Measurements from ENCODE around the gene GNRH2. TPM values are rescaled to one million over a fixed set of nuclear protein-coding genes. Genes with fewer than 3 reads are reported as not detected.

GNRH2 gene
- total and polyA plus RNA-seq, 10 of the 15 experiments (the other 5 are each of a cell fraction or from before 2014, with no cell fraction given): 0.12 to 0.85 (median 0.31) TPM; not detected in 7

DNA sequence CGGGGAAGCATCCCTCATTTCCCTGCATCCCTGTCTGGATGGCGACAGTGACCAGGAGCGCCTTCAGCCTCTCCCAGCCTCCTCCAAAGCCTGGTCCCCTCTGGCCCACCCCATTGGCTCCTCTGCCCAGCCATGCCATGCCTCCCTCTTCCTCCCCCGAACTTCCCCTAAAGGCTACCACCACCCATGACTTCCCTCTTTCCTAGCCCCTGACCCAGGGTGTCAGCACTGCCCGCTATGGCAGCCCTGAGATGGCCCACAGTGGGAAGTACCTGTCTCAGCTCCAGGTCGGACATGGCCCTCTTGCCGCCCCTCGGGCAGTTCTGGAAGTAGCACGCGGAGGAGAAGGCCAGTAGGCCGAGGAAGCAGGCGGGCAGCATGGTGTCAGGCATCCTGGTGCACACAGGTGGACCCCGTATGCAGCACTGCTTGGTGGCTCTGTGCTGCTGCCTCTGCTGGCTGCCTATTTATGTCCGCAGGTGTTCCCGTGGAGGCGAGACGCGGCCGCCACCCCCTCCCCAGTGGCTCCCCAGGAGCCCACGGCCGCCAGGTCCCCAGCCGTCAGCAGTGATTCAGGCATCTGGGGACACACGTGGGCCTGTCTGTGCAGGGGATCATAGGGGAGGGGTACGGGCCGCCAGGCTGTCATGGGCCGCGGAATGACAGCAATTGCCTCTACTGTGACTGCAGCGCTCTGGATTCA is 41.0 kb downstream of the GNRH2 start, which contains the start of gene AVP (continued):
- TF ChIP-seq BHLHE40 (IDR thresholded peaks at IDR 0.05; ENCODE audit: borderline replicate concordance in 1 of 2, low read depth in 2 of 2, low read length in 1 of 2) (no peak), PAX5 (IDR thresholded peaks at IDR 0.05; ENCODE audit: borderline replicate concordance, low read depth, low read length) (no peak), TARDBP (IDR thresholded peaks at IDR 0.05; ENCODE audit: borderline replicate concordance) (no peak), IRF5 (IDR thresholded peaks at IDR 0.05; ENCODE audit: borderline replicate concordance) (no peak), CHD1 (IDR thresholded peaks at IDR 0.05; ENCODE audit: low read depth, low read length) (no peak), IKZF1 (conservative IDR thresholded peaks at IDR 0.05) (no peak)

GRCh38 chr20:3084986-3085360 is 41.6 kb downstream of the GNRH2 start:
- FAIRE-seq: no peak
- Histone ChIP-seq H3K4me3 (no peak overlapping the region), H3K4me2 (ENCODE audit: control insufficient read depth, insufficient read depth) (no peak overlapping the region), H4K20me1 (ENCODE audit: control insufficient read depth, insufficient read depth) (no peaks in the 10 kb centered on the region), H3K9ac (ENCODE audit: control insufficient read depth, insufficient read depth, low read length) (no peak overlapping the region), H3K27ac (ENCODE audit: control insufficient read depth, insufficient read depth) (no peak overlapping the region), H3K4me1 (ENCODE audit: control insufficient read depth, insufficient read depth, low read length) (no peaks in the 10 kb centered on the region), H3K9me3 (replicated peaks; ENCODE audit: control insufficient read depth, insufficient read depth, low read length) (no peaks in the 10 kb centered on the region), H3K36me3 (ENCODE audit: control insufficient read depth in 2 of 2, insufficient read depth in 2 of 2, low read length in 1 of 2) (no peaks in the 10 kb centered on the region), H3K79me2 (ENCODE audit: control insufficient read depth, insufficient read depth, low read length) (no peaks in the 10 kb centered on the region), H2AFZ (ENCODE audit: control insufficient read depth, low read depth, low read length) (no peak overlapping the region), H3K27me3 (replicated peaks in 1 of 2; ENCODE audit: control insufficient read depth in 2 of 2, insufficient read depth in 2 of 2, low read length in 1 of 2) (peaks cover 15 to 22% of the 10 kb centered on the region in 2 experiments)
- in situ Hi-C loops (cut with MboI): no loop called here
- ChIA-PET SMC1A (ENCODE audit: uncharacterized antibody, unreplicated experiment) (no interaction called here), RAD21 (ENCODE audit: unreplicated experiment) (no interaction called here), POLR2A (no interaction called here), CTCF (no interaction called here)
- ATAC-seq: no peak
- no peak for DNase-seq (ENCODE audit: low read depth, low spot score)
- intact Hi-C loops (cut with micrococcal nuclease; ENCODE audit: unreplicated experiment): no loop called here
- no TSS peak for BruUV-seq (replicated peaks)
- WGBS (ENCODE audit: insufficient coverage, insufficient replicate concordance, low lambda C conversion rate, missing lambda C conversion rate): 53% methylated on average over 7 of the region's 7 CpGs
- TF ChIP-seq EP300 (IDR thresholded peaks at IDR 0.05; ENCODE audit: borderline replicate concordance in 1 of 2, control insufficient read depth in 1 of 2, low read depth in 2 of 2, low read length in 2 of 2): no peak
- TF ChIP-seq YBX1 (IDR thresholded peaks at IDR 0.05): no peak
- TF ChIP-seq EGR1 (IDR thresholded peaks at IDR 0.05; ENCODE audit: borderline replicate concordance in 1 of 2, low read depth in 2 of 2, low read length in 2 of 2): no peak
- TF ChIP-seq, protein P1, sequence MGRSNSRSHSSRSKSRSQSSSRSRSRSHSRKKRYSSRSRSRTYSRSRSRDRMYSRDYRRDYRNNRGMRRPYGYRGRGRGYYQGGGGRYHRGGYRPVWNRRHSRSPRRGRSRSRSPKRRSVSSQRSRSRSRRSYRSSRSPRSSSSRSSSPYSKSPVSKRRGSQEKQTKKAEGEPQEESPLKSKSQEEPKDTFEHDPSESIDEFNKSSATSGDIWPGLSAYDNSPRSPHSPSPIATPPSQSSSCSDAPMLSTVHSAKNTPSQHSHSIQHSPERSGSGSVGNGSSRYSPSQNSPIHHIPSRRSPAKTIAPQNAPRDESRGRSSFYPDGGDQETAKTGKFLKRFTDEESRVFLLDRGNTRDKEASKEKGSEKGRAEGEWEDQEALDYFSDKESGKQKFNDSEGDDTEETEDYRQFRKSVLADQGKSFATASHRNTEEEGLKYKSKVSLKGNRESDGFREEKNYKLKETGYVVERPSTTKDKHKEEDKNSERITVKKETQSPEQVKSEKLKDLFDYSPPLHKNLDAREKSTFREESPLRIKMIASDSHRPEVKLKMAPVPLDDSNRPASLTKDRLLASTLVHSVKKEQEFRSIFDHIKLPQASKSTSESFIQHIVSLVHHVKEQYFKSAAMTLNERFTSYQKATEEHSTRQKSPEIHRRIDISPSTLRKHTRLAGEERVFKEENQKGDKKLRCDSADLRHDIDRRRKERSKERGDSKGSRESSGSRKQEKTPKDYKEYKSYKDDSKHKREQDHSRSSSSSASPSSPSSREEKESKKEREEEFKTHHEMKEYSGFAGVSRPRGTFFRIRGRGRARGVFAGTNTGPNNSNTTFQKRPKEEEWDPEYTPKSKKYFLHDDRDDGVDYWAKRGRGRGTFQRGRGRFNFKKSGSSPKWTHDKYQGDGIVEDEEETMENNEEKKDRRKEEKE (IDR thresholded peaks at IDR 0.05): no peak
- no peak for TF ChIP-seq PML (IDR thresholded peaks at IDR 0.05; ENCODE audit: low read length)
- TF ChIP-seq TARDBP (IDR thresholded peaks at IDR 0.05; ENCODE audit: borderline replicate concordance): no peak
- no peak for TF ChIP-seq E4F1 (IDR thresholded peaks at IDR 0.05; ENCODE audit: borderline replicate concordance, partially characterized antibody)
- TF ChIP-seq ZNF384 (IDR thresholded peaks at IDR 0.05; ENCODE audit: borderline replicate concordance, low read depth, low read length): no peak
- no peak for TF ChIP-seq SMC3 (IDR thresholded peaks at IDR 0.05; ENCODE audit: borderline replicate concordance, low read length)
- no peak for TF ChIP-seq ATF7 (IDR thresholded peaks at IDR 0.05; ENCODE audit: low read depth)
- no peak for TF ChIP-seq HDGF (IDR thresholded peaks at IDR 0.05)

All from GM12878 (cell line).